SJCRH30 (cell line): ENCODE data around the gene TTC3. TPM values are rescaled to one million over a fixed set of nuclear protein-coding genes. Genes with fewer than 3 reads are reported as not detected.

Source experiments
- DNase-seq, 2 experiments: peaks; one replicate each; pipeline ENCODE4 v3.0.0-alpha.2; 2015 to 2020
- H3K27ac ChIP-seq: fragments of 250-450 bp; sonication (Bioruptor Pico); 2 replicates; pipeline ENCODE4 v1.5.1; 2020; ENCODE audit warnings: mild to moderate bottlenecking, moderate library complexity
- H3K27me3 ChIP-seq: fragments of 250-450 bp; sonication (Bioruptor Pico); 2 replicates; pipeline ENCODE4 v1.5.1; 2020; ENCODE audit warnings: mild to moderate bottlenecking, moderate library complexity
- H3K36me3 ChIP-seq: fragments of 250-450 bp; sonication (Bioruptor Pico); 2 replicates; pipeline ENCODE4 v1.5.1; 2020; ENCODE audit warnings: mild to moderate bottlenecking, moderate library complexity
- H3K4me1 ChIP-seq: fragments of 250-450 bp; sonication (Bioruptor Pico); 2 replicates; pipeline ENCODE4 v1.5.1; 2020; ENCODE audit warnings: mild to moderate bottlenecking, moderate library complexity
- H3K4me3 ChIP-seq: fragments of 250-450 bp; sonication (Bioruptor Pico); 2 replicates; pipeline ENCODE4 v1.5.1; 2020; ENCODE audit warnings: mild to moderate bottlenecking, moderate library complexity
- H3K9me3 ChIP-seq: fragments of 250-450 bp; sonication (Bioruptor Pico); replicated peaks from 2 replicates; pipeline ENCODE4 v1.5.1; 2020; ENCODE audit warnings: mild to moderate bottlenecking, moderate library complexity
- total RNA-seq: library from RNA; depleted of rRNA; stranded (reverse); fragments of >200 nt; shearing (Covaris generic); gene quantifications from 2 replicates; pipeline ENCODE4 v1.2.3, GENCODE V29; 2014

The TTC3 gene
- total RNA-seq, 1 experiment from 2014 or later, result 144 TPM

DNA sequence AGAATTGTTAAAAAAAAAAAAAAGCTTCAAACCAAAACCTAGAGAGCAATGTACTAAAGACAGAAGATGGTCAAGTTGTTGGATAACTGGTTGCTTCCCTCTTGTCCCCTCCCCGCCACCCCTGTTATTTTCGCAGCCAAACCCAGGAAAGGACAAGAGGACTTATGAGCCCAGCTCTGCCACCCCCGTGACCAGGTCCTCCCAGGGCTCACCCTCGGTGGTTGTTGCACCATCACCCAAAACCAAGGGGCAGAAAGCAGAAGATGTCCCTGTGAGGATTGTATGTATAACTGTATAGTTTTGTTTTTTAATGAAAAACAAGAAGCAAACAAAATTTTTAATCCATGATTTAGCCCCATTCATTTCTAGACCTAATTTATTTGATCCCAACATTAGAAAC is 124.7 kb downstream of the TTC3 start:
- H3K4me1 ChIP-seq, result peaks cover 13% of the 10 kb centered on the region
- no peaks in the 10 kb centered on the region for H3K9me3 ChIP-seq
- no peaks in the 10 kb centered on the region for H3K27me3 ChIP-seq
- no peak overlapping the region for H3K27ac ChIP-seq
- no peak overlapping the region for H3K4me3 ChIP-seq
- H3K36me3 ChIP-seq, result peaks cover 46% of the 10 kb centered on the region
- no peak for DNase-seq

DNA sequence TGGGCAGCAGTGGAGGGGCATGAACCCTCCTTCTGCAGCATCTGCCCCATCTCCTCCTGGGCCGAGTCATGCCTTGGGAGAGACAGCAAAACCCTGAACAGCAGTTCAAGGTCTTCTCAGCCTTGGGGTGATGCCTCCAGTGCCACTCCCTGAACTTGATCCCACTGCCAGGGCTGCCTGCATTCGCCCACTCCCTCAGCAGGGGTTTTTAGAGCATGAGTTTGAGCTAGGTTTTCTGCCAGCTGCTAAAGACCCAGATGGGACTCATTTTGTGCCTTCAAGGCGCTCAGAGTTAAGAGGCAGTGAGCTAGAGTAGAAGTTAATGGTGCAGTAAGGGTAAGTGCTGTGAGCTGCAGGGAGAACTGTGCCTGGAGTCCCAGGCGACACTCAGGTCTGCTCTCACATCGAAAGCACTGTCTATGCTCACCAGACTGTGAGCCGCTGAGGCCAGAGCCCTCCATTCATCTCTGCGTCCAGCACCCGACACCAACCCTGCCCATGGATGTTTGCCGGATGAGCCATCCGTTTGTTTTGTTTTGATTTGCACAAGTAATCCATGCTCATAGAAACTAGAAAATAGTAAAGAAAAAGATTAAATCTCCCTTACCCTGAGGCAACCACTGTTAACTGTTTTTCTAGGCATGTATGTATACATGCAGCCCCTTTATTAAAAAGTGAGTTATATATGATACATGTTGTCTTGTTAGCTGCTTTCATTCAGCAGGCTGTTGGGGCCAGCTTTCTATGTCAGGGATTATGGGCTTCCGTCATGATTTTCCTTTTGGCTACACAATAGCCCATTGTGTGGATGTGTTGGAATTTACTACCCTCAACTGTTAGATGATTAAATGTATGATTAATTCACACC is 126.2 kb downstream of the TTC3 start:
- peak; percentile 46 to 62 for DNase-seq
- H3K4me1 ChIP-seq, result peaks cover 13% of the 10 kb centered on the region
- peak overlapping the region; percentile 59 for H3K27ac ChIP-seq
- H3K27me3 ChIP-seq, result no peaks in the 10 kb centered on the region
- peaks cover 39% of the 10 kb centered on the region for H3K36me3 ChIP-seq
- no peaks in the 10 kb centered on the region for H3K9me3 ChIP-seq
- H3K4me3 ChIP-seq, result no peak overlapping the region; the same call in 1 of the 2 replicates

DNA sequence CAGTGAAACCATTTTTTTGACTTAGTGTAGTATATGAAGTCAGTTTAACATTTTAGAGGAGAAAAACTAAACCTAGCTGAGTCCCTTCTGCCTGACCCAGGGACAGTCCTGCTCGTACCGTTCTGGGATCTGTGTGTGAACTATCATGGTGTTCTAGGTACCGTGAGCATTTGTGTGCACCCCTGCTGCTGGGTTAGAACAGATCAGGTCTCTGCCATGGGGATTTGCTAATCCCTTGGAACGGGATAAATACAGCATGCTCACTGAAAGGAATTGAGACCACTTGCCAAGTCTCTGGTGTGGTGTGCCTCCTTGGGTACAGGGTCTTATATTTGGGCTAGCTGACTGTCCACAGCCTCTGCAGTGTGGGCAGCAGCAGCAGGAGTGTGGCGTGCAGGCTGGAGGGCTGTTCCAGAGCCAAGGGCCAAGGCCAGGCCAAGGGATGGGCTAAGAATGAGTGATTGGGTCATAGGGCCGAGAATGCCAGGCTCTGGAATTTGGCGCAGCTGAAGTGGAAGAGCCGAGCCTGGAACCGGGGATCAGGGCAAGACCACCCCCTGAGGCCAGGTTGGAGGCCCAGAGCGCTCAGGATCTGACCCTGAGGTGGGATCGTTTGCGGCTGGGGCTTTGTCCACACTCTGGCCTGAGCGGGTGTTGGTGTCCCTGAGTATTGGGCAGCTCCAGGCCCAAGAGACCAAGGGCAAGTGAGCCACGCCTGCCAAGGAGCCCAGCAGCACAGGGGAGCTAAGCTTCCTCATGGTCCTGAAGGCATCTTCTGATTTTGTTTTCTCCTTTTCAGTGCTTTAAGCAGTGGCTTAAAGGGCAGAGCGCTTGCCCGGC is 127.8 kb downstream of the TTC3 start:
- peaks cover 34% of the 10 kb centered on the region for H3K36me3 ChIP-seq
- no peak for DNase-seq
- no peaks in the 10 kb centered on the region for H3K9me3 ChIP-seq
- H3K4me3 ChIP-seq, result no peak overlapping the region
- peaks cover 13% of the 10 kb centered on the region for H3K4me1 ChIP-seq
- H3K27ac ChIP-seq, result no peak overlapping the region
- no peaks in the 10 kb centered on the region for H3K27me3 ChIP-seq

DNA sequence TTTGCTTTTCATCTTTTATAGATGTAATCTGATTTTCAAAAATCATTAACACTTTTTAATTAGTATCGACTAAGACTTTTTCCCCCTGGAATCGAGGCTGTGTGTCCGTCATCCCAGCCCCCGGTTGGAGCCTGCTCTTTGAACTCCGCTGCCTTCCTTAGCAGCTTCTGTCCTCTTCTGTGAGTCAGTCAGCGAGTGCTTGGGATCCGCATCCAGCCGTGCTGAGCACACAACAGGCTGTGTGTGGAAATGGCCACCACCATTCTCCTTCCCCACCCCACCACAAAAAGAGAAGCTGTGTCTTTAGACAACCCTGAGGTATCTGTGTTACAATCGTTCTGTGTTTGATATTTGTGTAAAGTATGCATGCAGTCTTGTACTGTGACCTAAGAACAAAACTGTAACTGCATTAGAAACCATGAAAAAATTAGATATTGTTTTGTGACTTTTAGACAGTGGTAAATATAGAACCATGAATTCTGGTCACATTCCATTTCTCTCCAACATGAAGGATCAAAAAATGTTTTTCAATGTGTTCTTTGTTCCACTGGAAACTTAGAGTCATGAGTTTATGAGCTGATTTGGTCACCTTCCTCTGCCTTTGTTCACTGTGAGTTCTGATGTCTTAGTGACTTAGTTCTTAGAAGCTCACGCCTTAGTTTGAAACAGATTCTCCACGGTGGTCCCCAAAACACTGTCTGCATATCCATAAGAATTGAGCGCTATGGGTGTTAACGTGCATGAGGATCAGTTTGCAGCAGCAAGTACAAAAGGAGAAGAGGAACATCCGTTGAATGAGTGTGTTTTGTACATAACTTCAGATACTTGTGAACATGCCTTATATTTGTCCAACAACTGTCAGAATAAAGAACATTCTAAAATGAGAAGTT is 129.4 kb downstream of the TTC3 start:
- Histone ChIP-seq H3K27ac (no peak overlapping the region), H3K4me3 (no peak overlapping the region), H3K4me1 (peaks cover 18% of the 10 kb centered on the region), H3K36me3 (peaks cover 26% of the 10 kb centered on the region), H3K9me3 (no peaks in the 10 kb centered on the region), H3K27me3 (no peaks in the 10 kb centered on the region)
- DNase-seq, result no peak

DNA sequence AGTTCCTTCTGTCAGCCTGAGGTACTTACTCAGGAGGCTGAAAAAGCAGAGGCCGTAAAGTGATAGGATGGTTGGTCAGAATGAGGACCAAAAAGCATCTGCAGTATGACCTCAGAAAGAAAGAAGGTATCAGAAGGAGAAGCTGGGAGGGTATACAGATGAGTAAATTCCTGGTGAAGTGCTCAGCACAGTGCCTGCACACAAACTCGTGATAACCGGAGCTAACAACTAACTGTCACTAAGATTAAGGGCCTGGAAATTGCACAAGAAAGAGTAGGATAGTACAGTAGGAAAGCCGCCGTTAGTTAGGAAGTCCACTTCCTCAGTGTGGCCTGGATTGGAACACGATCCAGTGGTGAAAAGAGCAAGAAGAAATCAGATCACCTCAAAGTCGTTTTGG is 131.5 kb downstream of the TTC3 start:
- Histone ChIP-seq H3K9me3 (no peaks in the 10 kb centered on the region), H3K27me3 (no peaks in the 10 kb centered on the region), H3K36me3 (peaks cover 21% of the 10 kb centered on the region), H3K4me1 (peaks cover 18% of the 10 kb centered on the region; the same call in 1 of the 2 replicates), H3K4me3 (no peak overlapping the region), H3K27ac (no peak overlapping the region)
- no peak for DNase-seq

DNA sequence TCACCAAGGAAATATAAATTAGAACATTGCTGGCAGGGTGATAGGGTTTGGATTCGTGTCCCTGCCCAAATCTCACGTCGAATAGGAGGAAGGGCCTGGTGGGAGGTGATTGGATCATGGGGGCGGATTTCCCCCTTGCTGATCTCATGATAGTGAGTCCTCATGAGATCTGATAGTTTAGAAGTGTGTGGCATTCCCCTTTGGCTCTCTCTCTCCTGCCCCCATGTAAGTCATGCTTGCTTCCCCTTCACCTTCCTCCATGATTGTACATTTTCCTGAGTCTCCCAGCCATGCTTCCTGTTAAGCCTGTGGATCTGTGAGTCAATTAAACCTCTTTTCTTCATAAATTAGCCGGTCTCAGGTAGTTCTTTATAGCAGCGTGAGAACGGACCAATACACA is 133.4 kb downstream of the TTC3 start:
- Histone ChIP-seq H3K36me3 (peaks cover 7% of the 10 kb centered on the region), H3K4me3 (no peak overlapping the region), H3K9me3 (no peaks in the 10 kb centered on the region; the same call in 1 of the 2 replicates), H3K27me3 (no peaks in the 10 kb centered on the region), H3K4me1 (peaks cover 13% of the 10 kb centered on the region; the same call in 1 of the 2 replicates), H3K27ac (no peak overlapping the region)
- no peak for DNase-seq

DNA sequence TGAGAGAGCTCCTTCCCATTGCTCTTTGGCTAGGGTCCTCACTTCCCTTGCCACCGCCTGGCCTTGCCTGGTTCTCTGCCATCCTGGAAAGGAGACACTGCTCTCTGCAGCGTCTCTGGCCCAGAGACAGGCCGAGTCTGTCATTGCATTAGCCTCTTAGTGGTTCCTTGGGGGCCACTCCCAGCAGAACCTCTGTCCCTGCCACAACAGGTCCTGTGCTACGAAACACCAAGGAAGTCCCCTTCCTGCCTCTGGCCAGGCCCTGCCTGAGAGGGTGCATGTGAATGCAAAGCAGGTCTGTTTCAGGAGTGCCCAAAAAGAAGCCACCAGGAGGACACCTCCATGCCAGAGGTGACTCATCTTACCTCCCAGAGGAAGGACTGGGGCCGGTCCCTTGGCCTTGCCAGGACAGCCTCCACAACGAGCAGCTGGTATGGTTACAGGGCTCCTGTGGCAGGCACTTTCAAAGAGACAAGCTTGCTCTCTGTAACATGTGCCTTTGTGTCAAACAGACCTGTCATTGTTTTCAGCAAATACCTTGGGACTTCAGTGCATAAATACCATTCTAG is 134.5 kb downstream of the TTC3 start:
- peak overlapping the region; percentile 37; the same call in 1 of the 2 replicates for H3K27ac ChIP-seq
- H3K4me1 ChIP-seq, result peaks cover 13% of the 10 kb centered on the region; the same call in 1 of the 2 replicates
- peak; percentile 69 to 73 for DNase-seq
- peak overlapping the region; percentile 29 for H3K4me3 ChIP-seq
- H3K36me3 ChIP-seq, result peaks cover 4% of the 10 kb centered on the region; the same call in 1 of the 2 replicates
- no peaks in the 10 kb centered on the region for H3K27me3 ChIP-seq
- peaks cover 6% of the 10 kb centered on the region; the same call in 1 of the 2 replicates for H3K9me3 ChIP-seq

DNA sequence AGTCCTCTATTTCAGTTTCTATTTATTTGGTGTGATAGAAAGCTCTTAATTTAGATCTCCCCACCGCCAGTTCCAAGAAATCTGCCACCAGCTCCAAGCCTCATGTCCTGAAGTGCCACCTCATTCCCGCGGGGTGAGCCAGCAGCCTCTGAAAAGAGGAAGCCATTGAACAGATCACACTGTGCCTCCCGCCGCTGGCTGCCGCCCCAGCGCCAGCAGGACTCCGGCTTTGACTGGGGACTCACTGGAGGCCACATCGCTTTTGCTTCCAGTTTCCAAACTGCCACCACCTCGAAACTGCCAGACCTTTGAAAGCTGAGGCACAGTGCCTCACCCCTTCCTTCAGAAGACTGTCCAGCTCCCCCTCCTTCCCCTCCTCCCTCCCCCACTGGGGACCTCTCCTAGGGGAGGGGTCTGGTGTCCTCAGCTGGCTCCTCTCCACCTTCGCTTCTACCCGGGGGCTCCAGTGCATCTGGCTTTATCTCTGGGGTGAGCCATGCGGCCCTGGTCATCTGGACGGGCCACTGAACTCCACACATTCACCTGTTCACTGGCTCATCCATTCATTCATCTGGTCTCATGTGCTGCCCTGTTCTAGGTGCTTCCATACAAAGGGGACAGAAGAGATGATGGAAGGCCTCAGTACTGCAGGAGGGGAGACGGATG is 135.1 kb downstream of the TTC3 start:
- Histone ChIP-seq H3K4me3 (peak overlapping the region; percentile 29), H3K9me3 (peaks cover 6% of the 10 kb centered on the region; the same call in 1 of the 2 replicates), H3K27ac (peak overlapping the region; percentile 37; the same call in 1 of the 2 replicates), H3K4me1 (peaks cover 13% of the 10 kb centered on the region; the same call in 1 of the 2 replicates), H3K27me3 (no peaks in the 10 kb centered on the region), H3K36me3 (peaks cover under 1% of the 10 kb centered on the region; the same call in 1 of the 2 replicates)
- peak; percentile 49 to 61 for DNase-seq

DNA sequence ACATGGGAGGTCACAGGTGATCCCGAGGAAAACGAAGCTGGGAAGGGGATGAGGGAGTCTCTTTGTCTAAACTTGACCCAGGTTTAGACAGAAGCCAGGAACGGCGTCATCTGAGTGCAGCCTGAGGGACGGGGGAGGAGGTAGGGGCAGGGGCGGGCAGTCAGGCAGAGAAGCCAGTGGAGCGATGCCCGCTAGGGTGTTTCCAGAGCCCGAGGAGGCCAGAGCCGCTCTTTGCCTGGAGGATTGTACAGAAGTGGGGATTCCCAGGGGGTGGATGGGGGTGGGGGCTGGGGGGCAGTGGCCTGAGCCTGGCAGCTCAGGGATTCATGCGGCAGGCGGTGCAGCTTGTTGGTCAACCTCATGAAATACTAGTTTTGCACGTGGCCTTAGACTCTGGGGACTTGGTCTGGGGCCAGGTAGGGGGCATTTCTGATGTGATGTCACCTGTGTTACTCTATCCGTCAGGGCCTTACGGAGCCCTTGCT is 135.7 kb downstream of the TTC3 start:
- Histone ChIP-seq H3K4me1 (peaks cover 13% of the 10 kb centered on the region; the same call in 1 of the 2 replicates), H3K27ac (no peak overlapping the region), H3K36me3 (no peaks in the 10 kb centered on the region; the same call in 1 of the 2 replicates), H3K9me3 (peaks cover 6% of the 10 kb centered on the region; the same call in 1 of the 2 replicates), H3K27me3 (no peaks in the 10 kb centered on the region), H3K4me3 (no peak overlapping the region)
- DNase-seq, result no peak

DNA sequence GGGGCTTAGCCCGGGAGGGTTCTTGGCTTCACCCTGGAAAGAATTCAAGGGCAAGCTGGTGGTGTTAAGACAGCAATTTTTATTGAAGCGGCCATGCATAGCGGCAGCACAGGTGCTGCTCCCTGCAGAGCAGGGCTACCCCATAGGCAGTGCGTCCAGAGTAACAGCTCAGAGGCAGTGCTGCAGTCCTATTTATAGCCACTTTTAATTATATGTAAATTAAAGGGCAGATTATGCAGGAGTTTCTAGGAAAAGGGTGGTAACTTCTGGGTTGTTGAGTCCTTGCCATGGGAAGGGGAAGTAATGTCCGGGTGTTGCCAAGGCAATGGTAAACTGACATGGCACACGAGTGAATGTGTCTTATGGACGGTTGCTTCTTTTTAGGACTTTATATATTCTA is 137.1 kb downstream of the TTC3 start:
- H3K36me3 ChIP-seq, result no peaks in the 10 kb centered on the region
- H3K27me3 ChIP-seq, result no peaks in the 10 kb centered on the region
- no peak overlapping the region for H3K4me3 ChIP-seq
- H3K9me3 ChIP-seq, result peaks cover 6% of the 10 kb centered on the region; the same call in 1 of the 2 replicates
- DNase-seq, result no peak
- peaks cover 13% of the 10 kb centered on the region; the same call in 1 of the 2 replicates for H3K4me1 ChIP-seq
- no peak overlapping the region for H3K27ac ChIP-seq

DNA sequence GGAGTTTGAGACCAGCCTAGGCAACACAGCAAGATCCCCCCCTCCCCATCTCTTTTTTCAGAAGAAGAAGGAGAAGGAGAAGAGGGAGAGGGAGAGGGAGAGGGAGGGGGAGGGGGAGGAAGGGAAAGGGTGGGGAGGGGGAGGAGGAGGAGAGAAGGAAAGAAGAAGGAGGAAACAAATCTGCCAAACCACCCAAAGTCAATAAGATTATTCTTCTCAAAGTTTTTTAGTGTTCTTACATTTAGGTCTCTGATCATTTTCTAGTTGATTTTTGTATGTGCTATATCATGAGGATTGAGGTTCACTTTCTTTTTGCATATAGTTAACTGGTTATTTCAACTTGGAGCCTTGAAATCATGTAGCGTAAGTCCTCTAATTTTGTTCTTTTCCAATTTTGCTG is 137.7 kb downstream of the TTC3 start:
- no peak for DNase-seq
- Histone ChIP-seq H3K36me3 (no peaks in the 10 kb centered on the region), H3K4me1 (peaks cover 13% of the 10 kb centered on the region; the same call in 1 of the 2 replicates), H3K4me3 (no peak overlapping the region), H3K27ac (no peak overlapping the region), H3K27me3 (no peaks in the 10 kb centered on the region), H3K9me3 (peaks cover 6% of the 10 kb centered on the region; the same call in 1 of the 2 replicates)

DNA sequence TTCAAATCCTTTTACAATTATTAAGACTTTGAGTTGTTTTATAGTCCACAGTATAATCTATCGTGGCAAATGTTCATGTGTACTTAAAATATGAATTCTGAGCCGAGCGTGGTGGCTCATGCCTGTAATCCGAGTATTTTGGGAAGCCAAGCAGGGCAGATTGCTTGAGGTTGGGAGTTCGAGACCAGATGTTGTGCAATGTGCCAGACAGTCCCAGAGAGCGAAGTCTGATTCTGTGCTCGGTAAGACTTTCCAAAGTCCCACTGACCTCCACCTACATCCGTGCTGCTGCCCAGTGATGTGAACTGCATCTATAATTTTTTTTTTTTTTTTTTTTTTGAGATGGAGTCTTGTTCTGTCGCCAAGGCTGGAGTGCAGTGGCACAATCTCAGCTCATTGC is 141.9 kb downstream of the TTC3 start:
- peaks cover 6% of the 10 kb centered on the region; the same call in 1 of the 2 replicates for H3K9me3 ChIP-seq
- H3K27me3 ChIP-seq, result no peaks in the 10 kb centered on the region
- H3K4me3 ChIP-seq, result no peak overlapping the region
- no peak overlapping the region for H3K27ac ChIP-seq
- DNase-seq, result no peak
- peaks cover 2% of the 10 kb centered on the region; the same call in 1 of the 2 replicates for H3K4me1 ChIP-seq
- no peaks in the 10 kb centered on the region for H3K36me3 ChIP-seq
